ENCODE measurements around the gene SSH2.
"Not testable (repeated sequence)": the region's sequence is repeated elsewhere in the genome, so short reads cannot be mapped to it uniquely, and the experiment has no call there.

The SSH2 gene

GRCh38 chr17:29931231-29931932 is 1.4 kb upstream of the SSH2 start:
- DNase-seq (ENCODE audit: low read depth, low spot score) = peak; percentile 88

- no peak for DNase-seq (ENCODE audit: low read depth, low spot score)
Measured at GRCh38 chr17:29930409-29931010, 482 bp upstream of the SSH2 start.

GRCh38 chr17:29929006-29929532 is 959 bp downstream of the SSH2 start:
- DNase-seq (ENCODE audit: low read depth, low spot score) = peak; percentile 64

- DNase-seq (ENCODE audit: low read depth, low spot score) = no peak
Measured at GRCh38 chr17:29927546-29927945, 2.5 kb downstream of the SSH2 start.

GRCh38 chr17:29924786-29925185 is 5.2 kb downstream of the SSH2 start:
- no peak for DNase-seq (ENCODE audit: low read depth, low spot score)

GRCh38 chr17:29918922-29919856 is 10.8 kb downstream of the SSH2 start:
- peak; percentile 84 for DNase-seq (ENCODE audit: low read depth, low spot score)

- no peak for DNase-seq (ENCODE audit: low read depth, low spot score)
Measured at GRCh38 chr17:29918016-29918415, 12.0 kb downstream of the SSH2 start.

GRCh38 chr17:29914819-29915537 is 15.1 kb downstream of the SSH2 start:
- DNase-seq (ENCODE audit: low read depth, low spot score) = no peak

GRCh38 chr17:29911641-29912177 is 18.3 kb downstream of the SSH2 start:
- DNase-seq (ENCODE audit: low read depth, low spot score) = no peak

GRCh38 chr17:29909236-29910003 is 20.6 kb downstream of the SSH2 start:
- DNase-seq (ENCODE audit: low read depth, low spot score) = peak; percentile 43

- no peak for DNase-seq (ENCODE audit: low read depth, low spot score)
Measured at GRCh38 chr17:29906969-29907368, 23.1 kb downstream of the SSH2 start.

- DNase-seq (ENCODE audit: low read depth, low spot score) = no peak
Measured at GRCh38 chr17:29905879-29906167, 24.2 kb downstream of the SSH2 start.

- DNase-seq (ENCODE audit: low read depth, low spot score) = no peak
Measured at GRCh38 chr17:29905086-29905878, 24.7 kb downstream of the SSH2 start.

- no peak for DNase-seq (ENCODE audit: low read depth, low spot score)
Measured at GRCh38 chr17:29903471-29903870, 26.6 kb downstream of the SSH2 start.

- not testable (repeated sequence) for DNase-seq (ENCODE audit: low read depth, low spot score)
Measured at GRCh38 chr17:29897136-29897535, 32.9 kb downstream of the SSH2 start.

GRCh38 chr17:29892201-29892600 is 37.8 kb downstream of the SSH2 start:
- no peak for DNase-seq (ENCODE audit: low read depth, low spot score)

GRCh38 chr17:29891131-29891530 is 38.9 kb downstream of the SSH2 start:
- no peak for DNase-seq (ENCODE audit: low read depth, low spot score)

GRCh38 chr17:29885031-29885640 is 44.9 kb downstream of the SSH2 start:
- DNase-seq (ENCODE audit: low read depth, low spot score) = no peak

GRCh38 chr17:29883497-29883896 is 46.5 kb downstream of the SSH2 start:
- DNase-seq (ENCODE audit: low read depth, low spot score) = no peak

Data from astrocyte of the hippocampus (primary cell).